ENCODE data around the gene PATE3.

Gene PATE3

GRCh38 chr11:125787827-125788226 lies at the start of gene PATE3:
TSS of gene PATE3 (plus strand) at chr11:125788127. CDS start at chr11:125788152, 25 bp downstream.
- DNase-seq = no peak

GRCh38 chr11:125740617-125741016 lies 47.3 kb upstream of the PATE3 start:
- DNase-seq = no peak

- DNase-seq = no peak
Measured at GRCh38 chr11:125743681-125744080, 44.2 kb upstream of the PATE3 start.

- DNase-seq = no peak
Measured at GRCh38 chr11:125745979-125746378, 41.9 kb upstream of the PATE3 start, which contains the start of gene PATE1. TSS of gene PATE1 (plus strand) at chr11:125746279. CDS start at chr11:125746305, 26 bp downstream.

GRCh38 chr11:125750629-125751028 lies 37.3 kb upstream of the PATE3 start:
- DNase-seq = no peak

- no peak for DNase-seq
Measured at GRCh38 chr11:125756050-125756449, 31.9 kb upstream of the PATE3 start.

- no peak for DNase-seq
Measured at GRCh38 chr11:125762445-125762844, 25.5 kb upstream of the PATE3 start.

- DNase-seq = no peak
Measured at GRCh38 chr11:125763483-125763882, 24.4 kb upstream of the PATE3 start.

GRCh38 chr11:125766251-125766650 lies 21.7 kb upstream of the PATE3 start:
- DNase-seq = no peak

- DNase-seq = no peak
Measured at GRCh38 chr11:125768336-125769046, 19.4 kb upstream of the PATE3 start.

GRCh38 chr11:125770583-125770982 lies 17.3 kb upstream of the PATE3 start:
- DNase-seq = no peak

GRCh38 chr11:125772834-125773505 lies 15.0 kb upstream of the PATE3 start:
- DNase-seq = no peak

GRCh38 chr11:125773516-125773915 lies 14.4 kb upstream of the PATE3 start:
- DNase-seq = no peak

- DNase-seq = no peak
Measured at GRCh38 chr11:125777309-125777708, 10.6 kb upstream of the PATE3 start.

- DNase-seq = peak; percentile 5
Measured at GRCh38 chr11:125778728-125779127, 9.2 kb upstream of the PATE3 start, which contains the start of gene PATE2. TSS of gene PATE2 (minus strand) at chr11:125778828. CDS start at chr11:125778773, 55 bp downstream.

- DNase-seq = no peak
Measured at GRCh38 chr11:125784678-125785077, 3.2 kb upstream of the PATE3 start.

- DNase-seq = no peak
Measured at GRCh38 chr11:125790825-125791224, 2.9 kb downstream of the PATE3 start.

GRCh38 chr11:125797641-125798040 lies 9.7 kb downstream of the PATE3 start:
- no peak for DNase-seq

- no peak for DNase-seq
Measured at GRCh38 chr11:125799808-125800207, 11.9 kb downstream of the PATE3 start.

- DNase-seq = no peak
Measured at GRCh38 chr11:125802387-125802786, 14.5 kb downstream of the PATE3 start.

GRCh38 chr11:125807909-125808308 lies 20.0 kb downstream of the PATE3 start:
- no peak for DNase-seq

- DNase-seq = no peak
Measured at GRCh38 chr11:125833016-125833415, 45.1 kb downstream of the PATE3 start, which contains the start of gene PATE4. TSS of gene PATE4 (plus strand) at chr11:125833316. CDS start at chr11:125833360, 44 bp downstream.

- DNase-seq = no peak
Measured at GRCh38 chr11:125835748-125836147, 47.8 kb downstream of the PATE3 start.
